ENCODE data around the gene KRT71. TPM values are rescaled to one million over a fixed set of nuclear protein-coding genes. Genes with fewer than 3 reads are reported as not detected.

KRT71 gene
- polyA plus RNA-seq, 3 donors: not detected

- DNase-seq (ENCODE audit: extremely low read depth in 1 of 11, low read depth in 9 of 11, low spot score in 4 of 11): no peak
Measured at GRCh38 chr12:52543985-52544883, 8.7 kb downstream of the KRT71 start.

GRCh38 chr12:52542785-52543318, 10.1 kb downstream of the KRT71 start:
- DNase-seq (ENCODE audit: extremely low read depth in 1 of 11, low read depth in 9 of 11, low spot score in 4 of 11): no peak

- DNase-seq (ENCODE audit: extremely low read depth in 1 of 11, low read depth in 9 of 11, low spot score in 4 of 11): no peak
Measured at GRCh38 chr12:52542157-52542556, 10.8 kb downstream of the KRT71 start.

- DNase-seq (ENCODE audit: extremely low read depth in 1 of 11, low read depth in 9 of 11, low spot score in 4 of 11): no peak
Measured at GRCh38 chr12:52541709-52542108, 11.2 kb downstream of the KRT71 start.

GRCh38 chr12:52540531-52540930, 12.4 kb downstream of the KRT71 start:
- DNase-seq (ENCODE audit: extremely low read depth in 1 of 11, low read depth in 9 of 11, low spot score in 4 of 11): no peak

- DNase-seq (ENCODE audit: extremely low read depth in 1 of 11, low read depth in 9 of 11, low spot score in 4 of 11): no peak
Measured at GRCh38 chr12:52539821-52540173, 13.1 kb downstream of the KRT71 start.

GRCh38 chr12:52539083-52539820, 13.7 kb downstream of the KRT71 start:
- DNase-seq (ENCODE audit: extremely low read depth in 1 of 11, low read depth in 9 of 11, low spot score in 4 of 11): peak in 10 of 11 donors; percentile 7 to 40 (median 18)

GRCh38 chr12:52537101-52537500, 15.8 kb downstream of the KRT71 start:
- DNase-seq (ENCODE audit: extremely low read depth in 1 of 11, low read depth in 9 of 11, low spot score in 4 of 11): no peak

- no peak for DNase-seq (ENCODE audit: extremely low read depth in 1 of 11, low read depth in 9 of 11, low spot score in 4 of 11)
Measured at GRCh38 chr12:52535574-52535973, 17.4 kb downstream of the KRT71 start.

GRCh38 chr12:52534482-52534881, 18.5 kb downstream of the KRT71 start:
- DNase-seq (ENCODE audit: extremely low read depth in 1 of 11, low read depth in 9 of 11, low spot score in 4 of 11): no peak

GRCh38 chr12:52533686-52534470, 19.1 kb downstream of the KRT71 start:
- no peak for DNase-seq (ENCODE audit: extremely low read depth in 1 of 11, low read depth in 9 of 11, low spot score in 4 of 11)

GRCh38 chr12:52532636-52533035, 20.3 kb downstream of the KRT71 start:
- DNase-seq (ENCODE audit: extremely low read depth in 1 of 11, low read depth in 9 of 11, low spot score in 4 of 11): no peak

GRCh38 chr12:52531566-52532300, 21.2 kb downstream of the KRT71 start:
- DNase-seq (ENCODE audit: extremely low read depth in 1 of 11, low read depth in 9 of 11, low spot score in 4 of 11): no peak

- DNase-seq (ENCODE audit: extremely low read depth in 1 of 11, low read depth in 9 of 11, low spot score in 4 of 11): no peak
Measured at GRCh38 chr12:52530905-52531304, 22.0 kb downstream of the KRT71 start.

- no peak for DNase-seq (ENCODE audit: extremely low read depth in 1 of 11, low read depth in 9 of 11, low spot score in 4 of 11)
Measured at GRCh38 chr12:52530366-52530765, 22.6 kb downstream of the KRT71 start.

GRCh38 chr12:52529846-52530245, 23.1 kb downstream of the KRT71 start:
- DNase-seq (ENCODE audit: extremely low read depth in 1 of 11, low read depth in 9 of 11, low spot score in 4 of 11): no peak

GRCh38 chr12:52529417-52529816, 23.5 kb downstream of the KRT71 start:
- DNase-seq (ENCODE audit: extremely low read depth in 1 of 11, low read depth in 9 of 11, low spot score in 4 of 11): no peak

GRCh38 chr12:52528641-52529143, 24.3 kb downstream of the KRT71 start:
- DNase-seq (ENCODE audit: extremely low read depth in 1 of 11, low read depth in 9 of 11, low spot score in 4 of 11): no peak

All from renal cortex interstitium (tissue), 11 donors.